DMS53 treated with DMSO at 0.1 percent for 48 hours (cell line): ENCODE measurements around the gene CREBBP.

Experiments used
- DNase-seq: peaks from one replicate; lab custom pipeline; 2025; ENCODE audit not compliant: unreplicated experiment; lab: John Stamatoyannopoulos, UW

CREBBP gene

DNA sequence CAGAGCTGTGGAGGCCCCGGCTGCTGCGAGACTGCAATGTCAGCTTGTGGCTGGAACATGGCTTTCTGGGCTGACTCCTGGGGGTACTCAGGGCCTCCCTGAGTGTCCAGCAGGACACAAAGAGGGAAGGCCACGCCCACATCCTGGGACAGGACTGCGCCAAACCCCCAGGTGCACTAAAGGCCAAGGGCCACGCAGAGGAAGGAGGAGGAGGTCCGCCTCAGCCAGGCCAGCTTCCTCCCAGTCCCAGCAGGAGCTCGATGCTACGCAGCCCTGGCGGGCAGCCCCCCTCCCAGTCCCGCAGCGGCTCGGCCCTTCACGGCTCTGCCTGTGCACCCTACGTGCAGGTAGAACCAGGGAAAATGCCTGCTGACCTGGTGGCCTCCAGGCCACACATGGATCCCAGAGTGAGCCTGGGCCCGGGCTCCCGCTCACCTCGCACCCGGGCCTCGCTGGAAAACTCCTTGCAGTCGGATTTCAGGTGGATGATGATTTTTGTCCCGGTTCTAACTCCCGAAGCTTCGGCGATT lies 204.8 kb downstream of the CREBBP start:
- no peak for DNase-seq
